NOMO-1 (cell line): ENCODE results near the gene NAT10.
A peak's percentile ranks its signal among the peaks of the same experiment; 100 is the strongest.

Experiments used
- DNase-seq, 2 experiments: peaks; one replicate each; lab custom pipeline; 2025; ENCODE audit not compliant: unreplicated experiment in 2 of 2; lab: John Stamatoyannopoulos, UW

The NAT10 gene

GRCh38 chr11:34105957-34106504 lies 602 bp downstream of the NAT10 start:
- peak in 1 of 2 experiments; percentile 6 for DNase-seq

GRCh38 chr11:34111722-34112270 lies 6.4 kb downstream of the NAT10 start:
- no peak for DNase-seq

GRCh38 chr11:34114014-34114413 lies 8.6 kb downstream of the NAT10 start:
- no peak for DNase-seq

GRCh38 chr11:34114471-34114870 lies 9.0 kb downstream of the NAT10 start:
- DNase-seq, result no peak

- DNase-seq, result no peak
Observed at GRCh38 chr11:34120651-34121050, 15.2 kb downstream of the NAT10 start.

GRCh38 chr11:34124885-34125668 lies 19.6 kb downstream of the NAT10 start:
- DNase-seq, result no peak

GRCh38 chr11:34126959-34127848 lies 21.8 kb downstream of the NAT10 start:
- DNase-seq, result no peak

- DNase-seq, result peak in 1 of 2 experiments; percentile 86
Observed at GRCh38 chr11:34128824-34129223, 23.4 kb downstream of the NAT10 start.

GRCh38 chr11:34132261-34132965 lies 27.0 kb downstream of the NAT10 start:
- DNase-seq, result no peak

GRCh38 chr11:34134765-34135164 lies 29.3 kb downstream of the NAT10 start:
- no peak for DNase-seq

- DNase-seq, result no peak
Observed at GRCh38 chr11:34135439-34135838, 30.0 kb downstream of the NAT10 start.

- no peak for DNase-seq
Observed at GRCh38 chr11:34136420-34136819, 31.0 kb downstream of the NAT10 start.

GRCh38 chr11:34139346-34139745 lies 33.9 kb downstream of the NAT10 start:
- DNase-seq, result no peak

- no peak for DNase-seq
Observed at GRCh38 chr11:34140149-34140548, 34.7 kb downstream of the NAT10 start.

GRCh38 chr11:34143048-34143447 lies 37.6 kb downstream of the NAT10 start:
- DNase-seq, result no peak

- no peak for DNase-seq
Observed at GRCh38 chr11:34145073-34145472, 39.6 kb downstream of the NAT10 start.

- DNase-seq, result no peak
Observed at GRCh38 chr11:34145847-34146381, 40.5 kb downstream of the NAT10 start.

GRCh38 chr11:34146411-34146810 lies 41.0 kb downstream of the NAT10 start:
- DNase-seq, result no peak

GRCh38 chr11:34146866-34147265 lies 41.4 kb downstream of the NAT10 start:
- no peak for DNase-seq

GRCh38 chr11:34147581-34147980 lies 42.2 kb downstream of the NAT10 start:
- no peak for DNase-seq
